ENCODE measurements around the gene COL13A1.

The COL13A1 gene

GRCh38 chr10:69883310-69884023, 81.8 kb downstream of the COL13A1 start:
- TF ChIP-seq CTCF (IDR thresholded peaks at IDR 0.05; ENCODE audit: insufficient read depth, low read length, poor library complexity, severe bottlenecking) = no peak
- H3K36me3 ChIP-seq (ENCODE audit: control insufficient read depth, insufficient read depth, low read length) = no peaks in the 10 kb centered on the region
- DNase-seq (ENCODE audit: extremely low read depth, insufficient read length) = no peak
- no peak overlapping the region for H3K4me3 ChIP-seq (replicated peaks; ENCODE audit: low read depth, low read length)
- H3K27me3 ChIP-seq (replicated peaks; ENCODE audit: control insufficient read depth, insufficient read depth, low read length) = peaks cover 4% of the 10 kb centered on the region

GRCh38 chr10:69884024-69884367, 82.3 kb downstream of the COL13A1 start:
- Histone ChIP-seq H3K27me3 (replicated peaks; ENCODE audit: control insufficient read depth, insufficient read depth, low read length) (peaks cover 4% of the 10 kb centered on the region), H3K36me3 (ENCODE audit: control insufficient read depth, insufficient read depth, low read length) (no peaks in the 10 kb centered on the region), H3K4me3 (replicated peaks; ENCODE audit: low read depth, low read length) (no peak overlapping the region)
- DNase-seq (ENCODE audit: extremely low read depth, insufficient read length) = no peak
- TF ChIP-seq CTCF (IDR thresholded peaks at IDR 0.05; ENCODE audit: insufficient read depth, low read length, poor library complexity, severe bottlenecking) = no peak

GRCh38 chr10:69884686-69885085, 83.0 kb downstream of the COL13A1 start:
- Histone ChIP-seq H3K27me3 (replicated peaks; ENCODE audit: control insufficient read depth, insufficient read depth, low read length) (peaks cover 4% of the 10 kb centered on the region), H3K36me3 (ENCODE audit: control insufficient read depth, insufficient read depth, low read length) (no peaks in the 10 kb centered on the region), H3K4me3 (replicated peaks; ENCODE audit: low read depth, low read length) (no peak overlapping the region)
- DNase-seq (ENCODE audit: extremely low read depth, insufficient read length) = no peak
- TF ChIP-seq CTCF (IDR thresholded peaks at IDR 0.05; ENCODE audit: insufficient read depth, low read length, poor library complexity, severe bottlenecking) = no peak

- Histone ChIP-seq H3K4me3 (replicated peaks; ENCODE audit: low read depth, low read length) (no peak overlapping the region), H3K36me3 (ENCODE audit: control insufficient read depth, insufficient read depth, low read length) (no peaks in the 10 kb centered on the region), H3K27me3 (replicated peaks; ENCODE audit: control insufficient read depth, insufficient read depth, low read length) (peaks cover 4% of the 10 kb centered on the region)
- TF ChIP-seq CTCF (IDR thresholded peaks at IDR 0.05; ENCODE audit: insufficient read depth, low read length, poor library complexity, severe bottlenecking) = peak; percentile 18
- DNase-seq (ENCODE audit: extremely low read depth, insufficient read length) = no peak
Observed at GRCh38 chr10:69885379-69886013, 83.8 kb downstream of the COL13A1 start.

GRCh38 chr10:69888882-69889584, 87.3 kb downstream of the COL13A1 start:
- no peak for TF ChIP-seq CTCF (IDR thresholded peaks at IDR 0.05; ENCODE audit: insufficient read depth, low read length, poor library complexity, severe bottlenecking)
- Histone ChIP-seq H3K4me3 (replicated peaks; ENCODE audit: low read depth, low read length) (no peak overlapping the region), H3K36me3 (ENCODE audit: control insufficient read depth, insufficient read depth, low read length) (no peaks in the 10 kb centered on the region), H3K27me3 (replicated peaks; ENCODE audit: control insufficient read depth, insufficient read depth, low read length) (no peaks in the 10 kb centered on the region; the same call in 1 of the 2 replicates)
- no peak for DNase-seq (ENCODE audit: extremely low read depth, insufficient read length)
